T-helper 1 cell treated with Interleukin-12 subunit alpha and Interleukin-12 subunit beta and Interleukin-4 antibody, amounts not matched to agents 30 μg/mL and 1 μg/mL, for 36 hours (primary cell): ENCODE measurements around the gene DAG1.
"Not testable (repeated sequence)": the region's sequence is repeated elsewhere in the genome, so short reads cannot be mapped to it uniquely, and the experiment has no call there.

Experiments used
- H3K27ac Mint-ChIP-seq: one replicate; pipeline ENCODE4 v1.8.0; 2021; ENCODE audit warnings: mild to moderate bottlenecking, mixed read lengths
- H3K27me3 Mint-ChIP-seq: one replicate; pipeline ENCODE4 v1.8.0; 2021; ENCODE audit warnings: low read depth, mixed read lengths
- H3K36me3 Mint-ChIP-seq: one replicate; pipeline ENCODE4 v1.8.0; 2021; ENCODE audit warnings: low read depth, mixed read lengths
- H3K4me1 Mint-ChIP-seq: one replicate; pipeline ENCODE4 v1.8.0; 2021; ENCODE audit warnings: low read depth, mixed read lengths
- H3K4me3 Mint-ChIP-seq: one replicate; pipeline ENCODE4 v1.8.0; 2021; ENCODE audit warnings: mild to moderate bottlenecking, moderate library complexity, mixed read lengths
- H3K9me3 Mint-ChIP-seq: one replicate; pipeline ENCODE4 v1.8.0; 2021; ENCODE audit warnings: mixed read lengths

DAG1 gene

GRCh38 chr3:49496845-49497244 lies 26.8 kb downstream of the DAG1 start:
- H3K4me3 Mint-ChIP-seq, H3K27me3 Mint-ChIP-seq, H3K9me3 Mint-ChIP-seq, H3K36me3 Mint-ChIP-seq, H3K27ac Mint-ChIP-seq: not testable (repeated sequence)
- peaks cover 17% of the 10 kb centered on the region for H3K4me1 Mint-ChIP-seq

- Mint-ChIP-seq H3K36me3 (peaks cover 7% of the 10 kb centered on the region), H3K4me3 (no peak overlapping the region), H3K9me3 (no peaks in the 10 kb centered on the region), H3K27me3 (no peaks in the 10 kb centered on the region), H3K27ac (no peak overlapping the region), H3K4me1 (peaks cover 17% of the 10 kb centered on the region)
These were observed 27.5 kb downstream of the DAG1 start for GRCh38 chr3:49497606-49498005.

- peaks cover 8% of the 10 kb centered on the region for H3K36me3 Mint-ChIP-seq
- H3K9me3 Mint-ChIP-seq, result no peaks in the 10 kb centered on the region
- H3K4me1 Mint-ChIP-seq, result peaks cover 17% of the 10 kb centered on the region
- H3K27ac Mint-ChIP-seq, result no peak overlapping the region
- H3K4me3 Mint-ChIP-seq, result no peak overlapping the region
- no peaks in the 10 kb centered on the region for H3K27me3 Mint-ChIP-seq
These were observed 28.2 kb downstream of the DAG1 start for GRCh38 chr3:49498239-49498638.

- Mint-ChIP-seq H3K27me3 (no peaks in the 10 kb centered on the region), H3K4me1 (peaks cover 17% of the 10 kb centered on the region), H3K36me3 (peaks cover 11% of the 10 kb centered on the region), H3K27ac (no peak overlapping the region), H3K9me3 (no peaks in the 10 kb centered on the region), H3K4me3 (no peak overlapping the region)
These were observed 28.6 kb downstream of the DAG1 start for GRCh38 chr3:49498648-49499047.

GRCh38 chr3:49500205-49500731 lies 30.2 kb downstream of the DAG1 start:
- peaks cover 13% of the 10 kb centered on the region for H3K4me1 Mint-ChIP-seq
- H3K36me3 Mint-ChIP-seq, result peaks cover 11% of the 10 kb centered on the region
- H3K27me3 Mint-ChIP-seq, result no peaks in the 10 kb centered on the region
- H3K27ac Mint-ChIP-seq, result no peak overlapping the region
- H3K4me3 Mint-ChIP-seq, result no peak overlapping the region
- H3K9me3 Mint-ChIP-seq, result no peaks in the 10 kb centered on the region

- Mint-ChIP-seq H3K36me3 (peaks cover 11% of the 10 kb centered on the region), H3K27ac (no peak overlapping the region), H3K9me3 (no peaks in the 10 kb centered on the region), H3K27me3 (no peaks in the 10 kb centered on the region), H3K4me1 (peaks cover 13% of the 10 kb centered on the region), H3K4me3 (no peak overlapping the region)
These were observed 30.9 kb downstream of the DAG1 start for GRCh38 chr3:49500732-49501609.

- no peak overlapping the region for H3K27ac Mint-ChIP-seq
- no peaks in the 10 kb centered on the region for H3K9me3 Mint-ChIP-seq
- no peak overlapping the region for H3K4me3 Mint-ChIP-seq
These were observed 31.8 kb downstream of the DAG1 start for GRCh38 chr3:49501842-49502241.

GRCh38 chr3:49506906-49507305 lies 36.8 kb downstream of the DAG1 start:
- Mint-ChIP-seq H3K27me3 (no peaks in the 10 kb centered on the region), H3K36me3 (peaks cover 12% of the 10 kb centered on the region), H3K9me3 (no peaks in the 10 kb centered on the region), H3K4me3 (no peak overlapping the region), H3K27ac (no peak overlapping the region), H3K4me1 (no peaks in the 10 kb centered on the region)

More at GRCh38 chr3:49501842-49502241, 31.8 kb downstream of the DAG1 start:
- Mint-ChIP-seq H3K27me3 (no peaks in the 10 kb centered on the region), H3K4me1 (peaks cover 13% of the 10 kb centered on the region), H3K36me3 (peaks cover 11% of the 10 kb centered on the region)

GRCh38 chr3:49509028-49509561 lies 39.0 kb downstream of the DAG1 start:
- Mint-ChIP-seq H3K4me3 (no peak overlapping the region), H3K27me3 (no peaks in the 10 kb centered on the region), H3K36me3 (peaks cover 17% of the 10 kb centered on the region), H3K27ac (no peak overlapping the region), H3K9me3 (no peaks in the 10 kb centered on the region), H3K4me1 (no peaks in the 10 kb centered on the region)

GRCh38 chr3:49511639-49512038 lies 41.6 kb downstream of the DAG1 start:
- no peak overlapping the region for H3K4me3 Mint-ChIP-seq
- H3K27ac Mint-ChIP-seq, result no peak overlapping the region

GRCh38 chr3:49512781-49513355 lies 42.8 kb downstream of the DAG1 start:
- H3K9me3 Mint-ChIP-seq, result no peaks in the 10 kb centered on the region
- no peak overlapping the region for H3K4me3 Mint-ChIP-seq
- H3K27me3 Mint-ChIP-seq, result no peaks in the 10 kb centered on the region
- no peaks in the 10 kb centered on the region for H3K4me1 Mint-ChIP-seq
- H3K27ac Mint-ChIP-seq, result no peak overlapping the region
- peaks cover 30% of the 10 kb centered on the region for H3K36me3 Mint-ChIP-seq

More at GRCh38 chr3:49511639-49512038, 41.6 kb downstream of the DAG1 start:
- H3K9me3 Mint-ChIP-seq, result no peaks in the 10 kb centered on the region
- peaks cover 25% of the 10 kb centered on the region for H3K36me3 Mint-ChIP-seq
- H3K4me1 Mint-ChIP-seq, result no peaks in the 10 kb centered on the region
- H3K27me3 Mint-ChIP-seq, result no peaks in the 10 kb centered on the region

GRCh38 chr3:49513494-49514124 lies 43.5 kb downstream of the DAG1 start:
- Mint-ChIP-seq H3K27ac (no peak overlapping the region), H3K36me3 (peaks cover 32% of the 10 kb centered on the region), H3K4me3 (no peak overlapping the region), H3K9me3 (no peaks in the 10 kb centered on the region), H3K4me1 (no peaks in the 10 kb centered on the region), H3K27me3 (no peaks in the 10 kb centered on the region)

GRCh38 chr3:49518016-49518415 lies 47.9 kb downstream of the DAG1 start:
- H3K9me3 Mint-ChIP-seq, result no peaks in the 10 kb centered on the region
- H3K4me1 Mint-ChIP-seq, result peaks cover 4% of the 10 kb centered on the region
- no peaks in the 10 kb centered on the region for H3K27me3 Mint-ChIP-seq
- H3K27ac Mint-ChIP-seq, result no peak overlapping the region
- H3K36me3 Mint-ChIP-seq, result peaks cover 27% of the 10 kb centered on the region
- no peak overlapping the region for H3K4me3 Mint-ChIP-seq

GRCh38 chr3:49518441-49518840 lies 48.4 kb downstream of the DAG1 start:
- peaks cover 4% of the 10 kb centered on the region for H3K4me1 Mint-ChIP-seq
- no peak overlapping the region for H3K4me3 Mint-ChIP-seq
- no peak overlapping the region for H3K27ac Mint-ChIP-seq
- no peaks in the 10 kb centered on the region for H3K27me3 Mint-ChIP-seq
- H3K9me3 Mint-ChIP-seq, result no peaks in the 10 kb centered on the region
- H3K36me3 Mint-ChIP-seq, result peaks cover 23% of the 10 kb centered on the region
